GM10266 (cell line): ENCODE results near the gene FBXO42.
"Not testable (repeated sequence)": the region's sequence is repeated elsewhere in the genome, so short reads cannot be mapped to it uniquely, and the experiment has no call there.

Source experiments
- DNase-seq: peaks from one replicate; pipeline ENCODE4 v3.0.0; 2012; ENCODE audit errors: extremely low spot score
- CTCF ChIP-seq: IDR thresholded peaks from 2 replicates; pipeline ENCODE4 v1.5.1; 2012; ENCODE audit warnings: mild to moderate bottlenecking, low read depth; ENCODE audit not compliant: control insufficient read depth, insufficient read depth; ENCODE audit errors: missing control alignments

The FBXO42 gene

DNA sequence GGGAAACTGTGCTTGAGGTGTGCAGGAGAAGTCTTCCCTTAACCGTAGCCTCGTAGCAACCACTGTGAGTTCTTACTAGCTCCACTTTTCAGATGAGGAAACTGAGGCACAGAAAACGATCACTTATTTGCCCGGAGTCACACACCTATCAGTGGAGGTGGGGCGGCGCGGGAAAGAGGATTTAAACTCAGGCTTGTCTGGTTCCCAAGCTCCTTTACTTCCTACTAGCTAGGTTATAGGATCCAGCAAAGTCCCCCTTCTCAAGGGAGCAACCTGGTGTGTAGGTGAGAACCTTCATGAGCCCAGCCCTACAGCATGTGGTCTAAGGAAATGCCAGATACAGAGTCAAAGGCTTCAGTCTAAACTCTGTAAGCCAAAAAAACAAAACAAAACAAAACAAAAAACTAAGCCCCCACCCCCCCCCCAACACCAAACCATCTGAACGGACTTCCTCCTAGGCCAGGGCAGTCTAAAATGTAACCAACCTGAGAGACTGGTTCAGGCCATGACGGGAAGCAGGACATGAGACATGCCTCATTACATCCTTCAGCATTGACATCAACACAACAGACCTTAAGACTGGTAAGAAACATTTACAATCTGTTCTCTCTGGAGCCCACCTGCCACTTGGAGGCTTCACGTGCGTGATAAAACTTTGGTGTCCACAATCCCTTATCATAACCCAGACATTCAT is 709 bp upstream of the FBXO42 start:
- DNase-seq = no peak

GRCh38 chr1:16351456-16351993 is 755 bp downstream of the FBXO42 start:
- DNase-seq = no peak
- TF ChIP-seq CTCF = no peak

More for the DNA sequence above, 709 bp upstream of the FBXO42 start:
- no peak for TF ChIP-seq CTCF

DNA sequence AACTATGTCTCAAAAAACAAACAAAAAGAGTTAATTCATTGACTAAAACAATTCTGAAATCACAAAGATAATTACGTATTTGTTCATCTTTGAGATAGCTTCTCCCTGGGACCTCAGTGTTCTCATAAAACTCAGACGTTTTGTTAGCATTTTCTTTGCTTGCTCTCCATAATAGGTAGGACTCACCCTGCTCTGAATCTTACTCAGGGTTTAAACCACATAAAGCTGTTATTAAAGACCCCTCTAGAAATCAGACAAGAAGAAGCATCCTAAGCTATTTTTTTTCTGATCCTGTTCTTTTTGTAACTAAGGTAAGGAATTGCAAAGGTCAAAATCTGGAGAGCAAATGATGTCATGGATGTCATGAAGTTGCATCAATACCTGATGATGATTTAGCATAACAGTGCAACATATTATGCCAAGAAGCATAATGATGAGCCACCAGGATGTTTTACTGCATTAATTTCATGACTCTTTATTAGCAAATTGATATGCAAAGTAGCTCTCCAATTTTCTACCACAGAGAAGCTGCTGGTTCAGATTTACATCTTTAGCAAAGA is 2.4 kb downstream of the FBXO42 start:
- no peak for DNase-seq

GRCh38 chr1:16348414-16349182 is 3.7 kb downstream of the FBXO42 start:
- DNase-seq = no peak
- TF ChIP-seq CTCF = no peak

More for the DNA sequence above, 2.4 kb downstream of the FBXO42 start:
- no peak for TF ChIP-seq CTCF

DNA sequence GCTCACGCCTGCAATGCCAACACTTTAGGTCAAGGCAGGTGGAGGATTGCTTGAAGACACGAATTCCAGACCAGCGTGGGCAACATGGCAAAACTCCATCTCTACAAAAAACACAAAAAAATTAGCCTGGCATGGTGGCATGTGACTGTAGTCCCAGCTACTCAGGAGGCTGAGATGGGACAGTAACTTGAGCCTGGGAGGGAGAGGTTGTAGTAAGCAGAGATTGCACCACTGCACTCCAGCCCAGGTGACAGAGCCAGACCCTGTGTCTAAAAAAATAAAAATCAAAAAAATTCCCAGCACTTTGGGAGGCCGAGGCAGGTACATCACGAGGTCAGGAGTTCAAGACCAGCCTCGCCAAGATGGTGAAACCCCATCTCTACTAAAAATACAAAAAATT is 9.0 kb downstream of the FBXO42 start:
- DNase-seq = not testable (repeated sequence)

- TF ChIP-seq CTCF = no peak
- no peak for DNase-seq
Measured at GRCh38 chr1:16342331-16343062, 9.8 kb downstream of the FBXO42 start.

- DNase-seq = no peak
- TF ChIP-seq CTCF = no peak
Measured at GRCh38 chr1:16340673-16341072, 11.6 kb downstream of the FBXO42 start.
